ENCODE results near the gene GPR39. TPM values are rescaled to one million over a fixed set of nuclear protein-coding genes. Genes with fewer than 3 reads are reported as not detected.

GPR39 gene
- total RNA-seq, 1 experiment from 2014 or later, result 0.44 TPM

- in situ Hi-C loops (cut with HindIII; ENCODE audit: low sequenced_read_pairs), result no loop called here
- no peak for DNase-seq (ENCODE audit: low spot score)
These were observed 254.7 kb downstream of the GPR39 start for GRCh38 chr2:132671151-132671835.

DNA sequence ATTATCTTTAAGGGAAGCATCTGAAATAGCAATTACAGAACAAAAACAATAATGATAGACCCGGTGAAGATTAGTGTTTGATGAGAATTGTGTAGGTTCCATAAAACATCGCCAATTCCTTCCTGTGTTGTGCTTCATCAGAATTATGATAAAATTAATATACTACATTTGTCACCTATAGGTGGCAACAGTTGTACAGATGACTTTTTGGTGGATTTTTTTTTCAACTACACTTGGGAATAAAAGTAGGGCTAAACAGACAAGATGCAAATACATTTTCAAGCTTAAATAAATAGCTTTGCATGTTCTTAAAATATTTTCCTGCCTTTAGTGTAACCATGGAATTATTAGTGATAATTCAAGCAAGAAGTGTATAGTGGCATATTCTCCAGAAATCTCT, 260.4 kb downstream of the GPR39 start:
- DNase-seq (ENCODE audit: low spot score), result no peak
- in situ Hi-C loops (cut with HindIII; ENCODE audit: low sequenced_read_pairs), result no loop called here

DNA sequence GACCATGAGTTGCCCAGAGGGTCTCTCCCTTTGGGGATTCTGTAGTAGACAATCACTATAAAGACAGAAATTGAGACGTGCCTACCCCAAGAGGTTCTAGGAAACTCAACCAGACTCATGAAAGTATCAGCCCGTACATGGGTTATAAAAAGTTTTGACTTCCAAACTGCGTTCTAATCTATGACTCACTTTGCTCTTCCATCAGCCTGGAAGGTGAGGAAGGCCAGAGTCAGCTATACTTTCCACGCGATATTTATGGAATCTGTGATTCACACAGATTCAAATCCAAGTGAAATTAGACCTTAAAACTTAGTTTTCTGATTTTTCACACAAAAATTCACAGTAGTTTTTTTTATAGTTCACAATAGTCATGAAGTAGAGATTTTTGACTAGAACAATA, 261.1 kb downstream of the GPR39 start:
- in situ Hi-C loops (cut with HindIII; ENCODE audit: low sequenced_read_pairs), result no loop called here
- DNase-seq (ENCODE audit: low spot score), result no peak

DNA sequence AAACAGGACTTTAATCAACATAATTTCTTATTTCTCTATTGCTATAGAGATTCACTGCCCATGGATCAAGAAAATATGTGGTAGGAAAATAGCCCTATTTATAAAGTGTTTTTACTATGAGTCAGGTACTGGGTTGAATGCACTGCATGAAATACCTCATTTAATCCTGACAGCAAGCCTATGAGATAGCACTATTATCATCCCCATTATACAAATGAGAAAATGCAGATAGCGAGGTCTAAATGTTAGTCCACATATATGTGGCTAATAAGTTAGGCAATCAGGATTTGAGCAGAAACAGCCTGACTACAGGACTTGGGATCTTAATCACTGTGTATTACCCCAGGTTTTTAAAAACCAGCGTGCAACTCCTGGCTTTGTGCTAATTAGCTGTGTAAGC, 261.9 kb downstream of the GPR39 start:
- DNase-seq (ENCODE audit: low spot score), result no peak
- in situ Hi-C loops (cut with HindIII; ENCODE audit: low sequenced_read_pairs), result no loop called here

DNA sequence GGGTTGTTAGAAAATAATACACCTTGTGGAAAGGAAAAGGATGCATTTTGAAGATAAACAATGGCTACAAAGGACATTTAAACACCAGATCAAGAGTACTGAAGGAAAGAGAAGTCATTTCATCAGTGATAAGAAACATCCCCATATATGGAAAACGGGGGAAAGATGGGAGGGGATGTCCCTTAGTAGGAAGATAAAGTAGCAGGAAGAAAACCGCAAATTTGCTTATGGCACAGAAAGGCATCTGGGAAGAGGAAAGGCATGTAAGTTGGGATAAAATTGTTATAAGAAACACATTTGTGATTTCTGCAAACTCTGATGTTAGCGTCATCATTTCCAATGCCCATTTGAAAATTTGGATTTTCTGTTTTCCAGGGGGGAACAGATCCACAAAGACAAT, 263.9 kb downstream of the GPR39 start:
- no peak for DNase-seq (ENCODE audit: low spot score)
- in situ Hi-C loops (cut with HindIII; ENCODE audit: low sequenced_read_pairs), result no loop called here

DNA sequence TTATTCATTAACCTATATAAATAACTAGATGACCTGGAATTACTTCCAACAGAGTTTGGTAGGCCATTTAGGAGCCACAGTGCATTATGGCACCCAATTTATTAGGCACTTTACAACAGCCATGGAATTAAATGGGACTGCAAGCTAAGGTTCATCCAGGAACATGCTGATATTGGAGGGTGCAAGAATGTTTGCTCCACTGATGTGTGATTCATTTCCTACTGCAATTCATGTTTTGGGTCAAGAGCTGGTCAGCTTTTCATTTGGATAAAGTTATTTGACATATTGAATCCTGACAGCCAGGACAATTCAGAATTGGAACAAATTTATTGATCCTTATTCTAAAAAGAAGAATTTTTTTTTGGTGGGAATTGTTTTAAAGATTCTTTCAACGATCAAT, 265.2 kb downstream of the GPR39 start:
- no peak for DNase-seq (ENCODE audit: low spot score)
- in situ Hi-C loops (cut with HindIII; ENCODE audit: low sequenced_read_pairs), result no loop called here

- DNase-seq (ENCODE audit: low spot score), result no peak
- in situ Hi-C loops (cut with HindIII; ENCODE audit: low sequenced_read_pairs), result no loop called here
These were observed 274.2 kb downstream of the GPR39 start for GRCh38 chr2:132690664-132691303.

- in situ Hi-C loops (cut with HindIII; ENCODE audit: low sequenced_read_pairs), result no loop called here
- no peak for DNase-seq (ENCODE audit: low spot score)
These were observed 275.0 kb downstream of the GPR39 start for GRCh38 chr2:132691556-132691955.

DNA sequence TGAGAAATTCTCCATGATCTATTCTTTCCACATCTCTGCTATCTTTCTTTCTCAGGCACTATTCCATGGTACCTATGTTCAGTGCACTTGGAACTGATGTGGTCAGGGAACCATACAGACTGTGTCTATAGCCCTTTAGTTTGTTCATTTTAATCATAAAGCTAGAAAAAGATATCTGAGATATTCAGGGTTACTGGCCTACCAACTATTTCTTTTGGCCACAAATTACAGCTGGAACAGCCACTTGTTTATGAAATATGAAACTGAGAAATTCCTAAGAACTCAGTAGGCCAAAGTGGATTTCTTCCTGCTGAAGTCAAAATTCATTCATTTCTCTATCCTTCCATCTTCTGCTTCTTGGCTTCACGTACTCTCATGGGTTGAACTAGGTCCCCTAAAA, 276.2 kb downstream of the GPR39 start:
- DNase-seq (ENCODE audit: low spot score), result no peak
- in situ Hi-C loops (cut with HindIII; ENCODE audit: low sequenced_read_pairs), result no loop called here

Data from G401 (cell line).